ENCODE measurements around the gene HTR6.

HTR6 gene

DNA sequence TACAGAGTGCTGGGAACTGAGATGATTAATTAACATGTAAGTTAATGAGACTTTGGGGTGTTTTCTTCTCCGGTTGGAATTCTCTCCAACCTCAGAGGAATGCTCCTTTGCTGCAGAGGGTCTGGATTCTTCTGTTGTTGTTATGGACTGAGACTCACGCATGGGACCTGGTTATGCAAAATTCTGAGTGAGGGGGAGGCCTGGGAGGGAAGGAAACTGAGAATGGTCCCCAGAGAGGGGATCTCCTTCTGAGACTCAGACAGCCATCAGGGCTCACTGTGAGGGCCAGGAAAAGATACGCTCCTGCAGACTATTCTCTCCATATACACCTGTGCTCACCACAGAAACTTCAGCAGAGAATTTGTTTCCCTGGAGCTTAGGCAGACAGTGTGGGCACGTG lies 56.3 kb downstream of the HTR6 start:
- no peak for DNase-seq (ENCODE audit: low read depth in 2 of 2)

DNA sequence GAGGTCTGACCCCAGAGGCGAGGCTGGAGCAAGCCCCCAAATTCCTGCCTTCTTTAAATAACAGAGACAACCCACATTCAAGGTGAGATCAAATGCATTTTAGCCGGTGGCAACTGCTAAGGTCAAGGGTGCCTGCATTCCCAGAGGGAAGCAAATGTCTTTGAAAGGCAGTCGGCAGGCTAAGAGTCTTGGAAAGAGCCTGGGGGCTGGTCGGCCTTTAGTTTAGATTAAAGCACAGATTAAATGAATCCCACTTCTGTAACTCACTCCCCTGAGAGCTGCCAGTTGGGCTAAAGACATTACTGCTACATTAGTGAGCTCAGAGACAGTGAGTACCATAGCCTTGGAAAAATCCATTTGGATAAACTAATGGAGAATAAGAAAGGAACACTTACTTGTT lies 59.2 kb downstream of the HTR6 start:
- DNase-seq (ENCODE audit: low read depth in 2 of 2) = no peak

DNA sequence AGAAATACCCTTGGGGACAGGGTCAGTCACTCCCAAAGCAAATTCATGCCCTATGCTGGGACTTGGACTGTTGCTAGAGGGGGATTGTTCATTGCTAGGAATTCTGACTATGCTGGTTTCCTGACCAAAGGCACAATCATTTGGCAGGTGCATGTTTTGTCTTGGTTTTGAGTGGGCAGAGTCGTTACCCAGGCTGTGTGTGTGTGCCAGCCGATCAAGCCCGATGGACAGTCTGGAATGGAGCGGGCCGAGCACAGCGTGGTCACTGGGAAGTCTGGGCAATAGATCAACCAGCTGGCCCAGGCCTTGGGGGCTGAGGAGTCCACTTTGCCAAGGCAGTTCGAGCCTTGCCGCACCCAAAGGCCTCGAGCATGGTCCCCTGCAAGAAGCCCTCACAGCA lies 60.9 kb downstream of the HTR6 start:
- no peak for DNase-seq (ENCODE audit: low read depth in 2 of 2)

DNA sequence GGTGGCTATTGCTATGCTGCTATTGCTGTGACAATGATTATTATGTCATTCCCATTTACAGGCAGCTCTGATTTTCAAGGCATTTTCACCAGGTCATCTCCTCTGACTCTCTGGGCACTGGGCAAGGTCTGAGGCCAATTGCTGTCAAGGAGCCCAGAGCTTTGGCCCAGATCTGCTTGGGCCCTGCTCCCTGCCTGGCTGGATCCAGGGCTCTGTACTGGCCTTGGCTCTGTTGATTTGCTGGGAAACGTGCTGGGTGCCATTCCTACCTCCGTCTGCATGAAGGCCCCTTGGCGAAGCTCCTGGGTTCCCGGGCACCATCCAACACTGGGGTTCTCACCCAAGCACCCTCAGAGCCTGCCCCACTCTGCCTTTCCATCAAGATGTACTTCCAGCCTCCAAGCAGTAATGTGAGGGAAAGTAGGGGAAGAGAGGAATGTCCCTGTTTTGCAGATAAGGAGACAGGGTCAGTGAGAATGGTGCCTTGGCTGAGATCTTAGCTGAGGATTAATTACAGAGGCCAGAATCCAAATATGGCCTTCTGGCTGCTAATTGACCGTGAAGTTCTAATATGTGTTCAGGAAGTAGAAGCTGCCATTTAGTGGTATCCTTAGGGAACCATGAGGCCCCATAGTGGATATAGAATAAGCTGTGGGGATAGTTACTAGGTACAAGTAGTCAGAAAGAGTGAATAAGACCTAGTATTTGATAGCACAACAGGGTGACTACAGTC lies 63.9 kb downstream of the HTR6 start:
- no peak for DNase-seq (ENCODE audit: low read depth in 2 of 2)

DNA sequence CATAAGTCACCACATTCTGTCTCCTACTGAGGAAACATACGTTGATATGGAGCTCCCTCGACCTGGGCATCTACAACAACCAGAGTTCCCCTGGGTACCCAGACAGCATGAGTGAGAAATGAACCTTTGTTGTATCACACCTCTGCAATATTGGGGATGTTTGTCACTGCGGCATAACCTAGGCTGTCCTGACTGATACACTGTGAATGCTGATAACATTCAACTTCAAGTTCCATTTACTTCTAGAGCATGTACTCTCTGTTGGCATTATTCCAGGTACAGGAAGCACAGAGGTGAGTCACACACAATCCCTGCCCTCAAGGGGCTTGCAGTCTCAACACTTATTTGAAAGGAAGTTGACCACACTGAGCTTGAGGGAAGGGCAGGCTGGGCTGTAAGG lies 65.6 kb downstream of the HTR6 start:
- DNase-seq (ENCODE audit: low read depth in 2 of 2) = no peak

Data from fibroblast of skin of left quadriceps (primary cell).